HG03066 (cell line): ENCODE measurements around the gene ACP4.
"Not testable (repeated sequence)": the region's sequence is repeated elsewhere in the genome, so short reads cannot be mapped to it uniquely, and the experiment has no call there.

Experiments
- ATAC-seq: cut with Tn5 transposase; IDR thresholded peaks from one replicate; pipeline ENCODE4 v1.9.1; 2021; ENCODE audit warnings: low read depth; ENCODE audit not compliant: unreplicated experiment

ACP4 gene, protein sequence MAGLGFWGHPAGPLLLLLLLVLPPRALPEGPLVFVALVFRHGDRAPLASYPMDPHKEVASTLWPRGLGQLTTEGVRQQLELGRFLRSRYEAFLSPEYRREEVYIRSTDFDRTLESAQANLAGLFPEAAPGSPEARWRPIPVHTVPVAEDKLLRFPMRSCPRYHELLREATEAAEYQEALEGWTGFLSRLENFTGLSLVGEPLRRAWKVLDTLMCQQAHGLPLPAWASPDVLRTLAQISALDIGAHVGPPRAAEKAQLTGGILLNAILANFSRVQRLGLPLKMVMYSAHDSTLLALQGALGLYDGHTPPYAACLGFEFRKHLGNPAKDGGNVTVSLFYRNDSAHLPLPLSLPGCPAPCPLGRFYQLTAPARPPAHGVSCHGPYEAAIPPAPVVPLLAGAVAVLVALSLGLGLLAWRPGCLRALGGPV

DNA sequence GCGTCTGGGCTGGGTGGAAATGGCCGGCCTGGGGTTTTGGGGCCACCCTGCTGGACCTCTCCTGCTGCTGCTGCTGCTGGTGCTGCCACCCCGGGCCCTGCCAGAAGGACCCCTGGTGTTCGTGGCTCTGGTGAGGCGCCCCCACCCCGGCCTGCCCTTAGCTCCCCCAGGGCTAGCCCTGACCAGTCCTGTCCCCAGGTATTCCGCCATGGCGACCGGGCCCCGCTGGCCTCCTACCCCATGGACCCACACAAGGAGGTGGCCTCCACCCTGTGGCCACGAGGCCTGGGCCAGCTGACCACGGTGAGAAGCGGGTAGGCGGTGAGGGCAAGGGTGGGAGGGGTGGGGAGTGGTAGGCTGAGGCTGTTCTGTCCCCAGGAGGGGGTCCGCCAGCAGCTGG lies at the start of gene ACP4:
Gene ACP4 (plus strand): TSS at position 20 of the 400 bp plus-strand sequence. CDS start 0 bp downstream, at position 20.
- no peak for ATAC-seq

DNA sequence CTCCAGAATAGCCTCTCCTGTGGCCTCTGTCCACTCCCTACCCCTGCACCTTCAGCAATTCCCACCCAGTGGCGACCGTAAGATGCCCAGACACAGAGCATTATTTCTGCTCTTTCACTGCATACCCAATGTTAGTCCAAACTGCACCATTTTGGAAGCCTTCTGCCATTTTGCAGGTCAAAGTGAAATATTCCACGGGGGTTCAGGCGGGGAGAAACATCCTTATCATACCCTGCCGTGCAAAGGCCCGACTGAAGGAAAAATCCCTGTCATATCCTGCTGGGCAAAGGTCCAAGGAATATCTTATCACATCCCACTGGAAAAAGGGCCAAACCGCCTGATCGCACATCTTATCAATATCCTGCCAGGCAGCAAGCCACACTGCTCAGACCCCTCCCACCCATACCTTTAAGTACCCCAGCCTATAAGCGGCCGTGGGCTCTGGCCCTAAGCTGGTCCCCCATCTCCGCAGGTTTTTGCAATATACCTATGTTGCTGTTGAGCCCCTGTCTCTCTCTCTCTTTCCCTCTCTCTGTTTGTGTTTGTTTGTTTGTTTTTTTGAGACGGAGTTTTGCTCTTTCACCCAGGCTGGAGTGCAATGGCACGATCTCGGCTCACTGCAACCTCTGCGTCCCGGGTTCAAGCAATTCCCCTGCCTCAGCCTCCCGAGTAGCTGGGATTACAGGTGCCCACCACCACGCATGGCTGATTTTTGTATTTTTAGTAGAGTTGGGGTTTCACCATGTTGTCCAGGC lies 48.9 kb upstream of the ACP4 start:
- ATAC-seq = no peak

DNA sequence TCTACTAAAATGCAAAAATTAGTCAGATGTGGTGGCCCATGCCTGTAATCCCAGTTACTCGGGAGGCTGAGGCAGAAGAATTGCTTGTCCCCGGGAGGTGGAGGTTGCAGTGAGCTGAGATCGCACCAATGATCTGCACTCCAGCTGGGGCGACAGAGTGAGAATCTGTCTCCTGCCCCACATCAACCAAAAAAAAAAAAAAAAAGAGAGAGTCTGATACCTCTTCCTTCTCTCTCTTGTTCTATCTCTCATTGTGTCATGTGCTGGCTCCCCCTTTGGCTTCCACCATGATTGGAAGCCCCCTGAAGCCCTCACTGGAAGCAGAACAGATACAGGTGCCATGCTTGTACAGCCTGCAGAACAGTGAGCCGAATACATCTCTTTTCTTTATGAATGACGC lies 46.7 kb upstream of the ACP4 start:
- ATAC-seq = no peak

- no peak for ATAC-seq
Observed at GRCh38 chr19:50745221-50745620, 45.0 kb upstream of the ACP4 start.

DNA sequence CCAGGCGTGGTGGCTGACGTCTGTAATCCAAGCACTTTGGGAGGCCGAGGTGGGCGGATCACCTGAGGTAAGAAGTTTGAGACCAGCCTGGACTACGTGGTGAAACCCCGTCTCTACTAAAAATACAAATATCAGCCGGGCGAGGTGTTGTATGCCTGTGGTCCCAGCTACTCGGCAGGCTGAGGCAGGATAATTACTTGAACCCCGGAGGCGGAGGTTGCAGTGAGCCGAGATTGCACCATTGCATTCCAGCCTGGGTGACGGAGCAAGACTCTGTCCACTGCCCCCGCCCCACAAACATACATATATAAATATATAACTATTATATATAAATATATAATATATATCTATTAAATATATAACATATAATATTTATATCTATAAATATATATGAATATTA lies 43.1 kb upstream of the ACP4 start:
- ATAC-seq = not testable (repeated sequence)

- ATAC-seq = no peak
Observed at GRCh38 chr19:50749490-50749889, 40.7 kb upstream of the ACP4 start.

- no peak for ATAC-seq
Observed at GRCh38 chr19:50750010-50750409, 40.2 kb upstream of the ACP4 start.

DNA sequence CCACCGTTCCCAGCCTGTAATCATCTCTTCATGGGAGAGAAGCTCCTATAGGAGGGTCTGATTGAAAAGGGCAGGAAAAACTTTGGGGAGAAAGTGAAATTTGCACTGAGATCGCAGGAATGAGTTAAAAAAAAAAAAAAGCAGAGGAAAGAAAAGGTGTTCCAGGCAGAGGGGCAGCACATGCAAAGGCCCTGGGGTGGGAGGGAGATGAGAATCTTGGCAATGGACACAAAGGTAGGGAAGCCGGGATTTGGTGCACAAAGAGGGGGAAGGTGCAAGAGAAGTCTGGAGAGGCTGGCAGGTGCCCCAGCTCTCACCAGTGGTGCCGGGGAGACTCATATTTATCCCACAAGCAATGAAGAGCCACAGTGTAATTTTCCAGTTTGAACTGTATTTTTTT lies 36.3 kb upstream of the ACP4 start:
- no peak for ATAC-seq

DNA sequence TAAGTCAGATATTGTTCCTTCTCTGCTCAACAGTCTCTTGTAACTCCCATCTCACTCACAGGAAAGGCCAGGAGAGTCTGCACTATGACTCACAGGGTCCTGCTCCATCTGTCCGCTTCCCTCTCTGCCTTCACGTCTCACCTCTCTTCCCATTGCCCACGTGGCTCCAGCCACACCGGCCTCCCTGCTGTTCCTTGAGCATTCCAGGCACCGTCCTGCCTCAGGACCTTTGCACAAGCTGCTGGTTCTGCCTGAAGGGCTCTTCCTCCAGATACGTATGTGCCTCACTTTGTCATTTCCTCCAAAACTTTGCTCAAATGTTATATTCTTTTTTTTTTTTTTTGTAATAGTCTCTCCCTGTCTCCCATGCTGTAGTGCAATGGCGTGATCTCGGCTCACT lies 34.0 kb upstream of the ACP4 start:
- ATAC-seq = not testable (repeated sequence)

GRCh38 chr19:50757624-50758023 lies 32.6 kb upstream of the ACP4 start:
- ATAC-seq = not testable (repeated sequence)

GRCh38 chr19:50759076-50759475 lies 31.1 kb upstream of the ACP4 start:
- not testable (repeated sequence) for ATAC-seq

GRCh38 chr19:50759886-50760285 lies 30.3 kb upstream of the ACP4 start:
- no peak for ATAC-seq

GRCh38 chr19:50761501-50761900 lies 28.7 kb upstream of the ACP4 start:
- ATAC-seq = not testable (repeated sequence)

- ATAC-seq = not testable (repeated sequence)
Observed at GRCh38 chr19:50763521-50763920, 26.7 kb upstream of the ACP4 start.

DNA sequence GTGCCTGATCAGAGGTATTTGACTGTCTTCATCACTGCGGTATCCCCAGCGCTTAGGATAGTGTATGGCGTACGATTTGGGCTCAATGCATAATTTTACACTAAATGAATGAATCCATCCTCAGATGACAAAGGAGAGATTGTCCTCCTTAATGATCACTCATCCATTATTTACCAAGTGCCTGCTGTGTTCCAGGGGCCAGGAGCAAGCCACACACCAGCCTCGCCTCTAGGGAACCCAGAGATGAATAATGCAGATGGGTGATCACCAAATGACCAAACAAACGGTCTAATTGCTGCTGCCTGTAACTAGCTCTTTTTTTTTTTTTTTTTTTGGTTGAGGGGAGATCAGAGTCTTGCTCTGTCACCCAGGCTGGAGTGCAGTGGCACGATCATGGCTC lies 25.8 kb upstream of the ACP4 start:
- no peak for ATAC-seq

DNA sequence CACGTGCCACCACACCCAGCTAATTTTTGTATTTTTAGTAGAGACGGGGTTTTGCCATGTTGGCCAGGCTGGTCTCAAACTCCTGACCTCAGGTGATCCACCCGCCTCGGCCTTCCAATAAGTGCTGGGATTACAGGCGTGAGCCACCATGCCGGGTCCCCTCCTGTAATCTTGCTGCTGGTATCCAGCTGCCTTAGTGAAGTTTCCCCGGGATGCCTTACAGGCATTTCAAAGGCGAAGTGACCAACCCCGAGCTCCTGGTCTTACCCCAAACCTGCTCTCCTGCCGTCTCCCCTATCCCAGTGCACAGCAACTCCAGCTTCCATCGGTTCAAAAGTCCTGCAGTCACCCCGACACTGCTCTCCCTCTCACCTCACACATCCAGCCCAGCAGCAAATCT lies 23.5 kb upstream of the ACP4 start:
- ATAC-seq = not testable (repeated sequence)

GRCh38 chr19:50767263-50767662 lies 23.0 kb upstream of the ACP4 start:
- not testable (repeated sequence) for ATAC-seq

- ATAC-seq = no peak
Observed at GRCh38 chr19:50768277-50768676, 21.9 kb upstream of the ACP4 start.

DNA sequence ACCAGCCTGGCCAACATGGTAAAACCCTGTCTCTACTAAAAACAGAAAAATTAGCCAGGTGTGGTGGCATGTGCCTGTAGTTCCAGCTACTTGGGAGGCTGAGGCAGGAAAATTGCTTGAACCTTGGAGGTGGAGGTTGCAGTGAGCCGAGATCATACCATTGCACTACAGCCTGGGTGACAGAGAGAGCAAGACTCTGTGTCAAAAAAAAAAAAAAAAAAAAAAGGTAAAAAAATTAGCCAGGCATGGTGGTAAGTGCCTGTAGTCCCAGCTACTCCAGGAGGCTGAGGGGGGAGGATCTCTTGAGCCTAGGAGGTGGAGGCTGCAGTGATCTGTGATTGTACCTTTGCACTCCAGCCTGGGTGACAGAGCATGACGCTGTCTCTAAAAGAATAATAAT lies 20.1 kb upstream of the ACP4 start, which contains the start of gene GPR32:
Gene GPR32 (plus strand): TSS at position 301 of the 400 bp plus-strand sequence. CDS start 137 bp downstream, outside the sequence.
- ATAC-seq = not testable (repeated sequence)

- no peak for ATAC-seq
Observed at GRCh38 chr19:50770888-50771287, 19.3 kb upstream of the ACP4 start.

DNA sequence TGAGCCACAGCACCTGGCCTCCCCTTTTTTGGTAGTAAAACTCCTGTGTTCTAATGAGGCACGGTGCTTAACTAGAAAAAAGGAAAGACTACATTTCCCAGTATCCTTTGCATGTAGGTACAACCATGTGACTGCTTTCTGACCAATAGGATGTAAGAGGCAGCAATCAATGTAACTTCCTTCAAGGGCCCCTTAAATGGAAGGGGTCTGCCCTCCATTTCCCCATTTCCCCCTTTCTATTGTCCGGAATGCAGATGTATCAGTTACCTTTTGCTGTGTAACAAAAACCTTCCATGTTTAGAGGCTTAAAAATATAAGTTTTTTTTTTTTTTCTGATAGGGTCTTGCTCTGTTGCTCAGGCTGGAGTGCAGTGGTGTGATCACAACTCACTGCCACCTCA lies 17.7 kb upstream of the ACP4 start:
- ATAC-seq = no peak

DNA sequence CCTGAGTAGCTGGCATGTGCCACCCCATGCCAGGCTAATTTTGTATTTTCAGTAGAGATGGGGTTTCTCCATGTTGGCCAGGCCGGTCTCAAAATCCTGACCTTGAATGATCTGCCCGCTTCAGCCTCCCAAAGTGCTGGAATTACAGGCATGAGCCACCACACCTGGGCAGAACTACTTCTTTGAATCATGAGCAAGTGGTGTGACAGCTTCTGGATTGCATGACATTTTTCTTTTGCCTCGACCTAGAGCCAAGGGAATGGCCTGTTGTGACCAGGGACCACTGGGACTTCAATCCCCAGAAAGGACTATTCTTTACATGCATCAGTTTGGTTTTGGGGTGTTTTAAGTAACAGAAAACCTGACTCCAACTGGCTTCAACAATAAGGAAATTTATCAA lies 17.3 kb upstream of the ACP4 start:
- not testable (repeated sequence) for ATAC-seq
